Neural cell (in vitro differentiated cells): ENCODE measurements around the gene FAM53B. TPM values are rescaled to one million over a fixed set of nuclear protein-coding genes. Genes with fewer than 3 reads are reported as not detected.

Experiments used
- H2AFZ ChIP-seq: fragments of 200-600, 300-800 bp; sonication (generic), shearing (Covaris generic); 2 replicates; pipeline ENCODE4 v1.6.0; 2014; ENCODE audit warnings: low read depth, mild to moderate bottlenecking, antibody characterized with exemption, low read length, moderate library complexity
- H3F3A ChIP-seq: fragments of 200-600 bp; shearing (Covaris generic); 2 replicates; pipeline ENCODE4 v1.6.1; 2016; ENCODE audit warnings: mild to moderate bottlenecking, moderate library complexity, mixed read lengths, antibody characterized with exemption, low read length; ENCODE audit not compliant: insufficient read depth, poor library complexity, severe bottlenecking
- H3K27ac ChIP-seq: fragments of 200-600, 300-800 bp; sonication (generic), shearing (Covaris generic); 2 replicates; pipeline ENCODE4 v1.5.1; 2014; ENCODE audit warnings: mild to moderate bottlenecking, low read length, moderate library complexity
- H3K27me3 ChIP-seq: fragments of 300-800, 200-600 bp; sonication (generic), shearing (Covaris generic); 2 replicates; pipeline ENCODE4 v1.6.0; 2014; ENCODE audit warnings: mild to moderate bottlenecking, low read depth, low read length, moderate library complexity; ENCODE audit not compliant: insufficient read depth
- H3K36me3 ChIP-seq: fragments of 300-800, 200-600 bp; sonication (generic), shearing (Covaris generic); 2 replicates; pipeline ENCODE4 v1.5.1; 2014; ENCODE audit warnings: mild to moderate bottlenecking, antibody characterized with exemption, low read length, moderate library complexity; ENCODE audit not compliant: insufficient read depth
- H3K4me2 ChIP-seq: fragments of 300-800, 200-600 bp; sonication (generic), shearing (Covaris generic); 2 replicates; pipeline ENCODE4 v1.6.0; 2014; ENCODE audit warnings: mild to moderate bottlenecking, low read length
- H3K4me3 ChIP-seq: fragments of 300-800, 200-600 bp; sonication (generic), shearing (Covaris generic); 2 replicates; pipeline ENCODE4 v1.5.1; 2014; ENCODE audit warnings: mild to moderate bottlenecking, low read length, moderate library complexity
- H3K79me2 ChIP-seq: fragments of 200-600 bp; shearing (Covaris generic); replicated peaks from 2 replicates; pipeline ENCODE4 v1.6.0; 2014; ENCODE audit warnings: mild to moderate bottlenecking, low read length, moderate library complexity; ENCODE audit not compliant: insufficient read depth
- H3K9ac ChIP-seq: fragments of 300-800, 200-600 bp; sonication (generic), shearing (Covaris generic); 2 replicates; pipeline ENCODE4 v1.6.1; 2016; ENCODE audit warnings: mild to moderate bottlenecking, low read length, mixed read lengths
- H3K9me2 ChIP-seq: fragments of 200-600 bp; shearing (Covaris generic); 2 replicates; pipeline ENCODE4 v1.6.1; 2016; ENCODE audit warnings: mild to moderate bottlenecking, low read length, mixed read lengths; ENCODE audit not compliant: insufficient read depth
- H3K9me3 ChIP-seq: fragments of 200-600, 300-800 bp; sonication (generic), shearing (Covaris generic); 2 replicates; pipeline ENCODE4 v1.6.1; 2016; ENCODE audit warnings: mild to moderate bottlenecking, mixed run types, low read length, moderate library complexity, mixed read lengths
- H4K20me1 ChIP-seq: fragments of 200-600 bp; shearing (Covaris generic); 2 replicates; pipeline ENCODE4 v1.6.1; 2016; ENCODE audit warnings: mild to moderate bottlenecking, mixed run types; ENCODE audit not compliant: insufficient read depth
- CTCF ChIP-seq: fragments of 450-650 bp; IDR thresholded peaks from 2 replicates; pipeline ENCODE4 v1.5.1; 2014; ENCODE audit warnings: antibody characterized with exemption, mild to moderate bottlenecking, moderate library complexity; ENCODE audit not compliant: poor library complexity, severe bottlenecking
- EP300 ChIP-seq: fragments of 450-650 bp; conservative IDR thresholded peaks from 2 replicates; pipeline ENCODE4 v1.6.1; 2014; ENCODE audit warnings: antibody characterized with exemption, mild to moderate bottlenecking, moderate library complexity; ENCODE audit not compliant: poor library complexity, severe bottlenecking
- EZH2 ChIP-seq: fragments of 200-600, 300-800 bp; shearing (Covaris generic), sonication (generic); IDR thresholded peaks from 2 replicates; pipeline ENCODE4 v1.6.1; 2014; ENCODE audit warnings: antibody characterized with exemption, low read length, borderline replicate concordance, mild to moderate bottlenecking; ENCODE audit not compliant: insufficient read depth, poor library complexity, severe bottlenecking
- MXI1 ChIP-seq: fragments of 450-650 bp; conservative IDR thresholded peaks from 2 replicates; pipeline ENCODE4 v1.6.1; 2014; ENCODE audit warnings: antibody characterized with exemption, mild to moderate bottlenecking; ENCODE audit not compliant: poor library complexity, severe bottlenecking
- POLR2AphosphoS5 ChIP-seq: IDR thresholded peaks from 2 replicates; pipeline ENCODE4 v1.6.1; 2012
- RAD21 ChIP-seq: fragments of 450-650 bp; conservative IDR thresholded peaks from 2 replicates; pipeline ENCODE4 v1.6.1; 2014; ENCODE audit warnings: antibody characterized with exemption, mild to moderate bottlenecking, moderate library complexity
- REST ChIP-seq: IDR thresholded peaks from 2 replicates; pipeline ENCODE4 v1.6.1; 2012; ENCODE audit warnings: borderline replicate concordance
- SMC3 ChIP-seq: fragments of 450-650 bp; conservative IDR thresholded peaks from 2 replicates; pipeline ENCODE4 v1.6.1; 2014; ENCODE audit warnings: antibody characterized with exemption, mild to moderate bottlenecking, moderate library complexity; ENCODE audit not compliant: poor library complexity
- TAF1 ChIP-seq: IDR thresholded peaks from 2 replicates; pipeline ENCODE4 v1.6.1; 2012; ENCODE audit warnings: low read depth
- polyA plus RNA-seq: library from polyadenylated mRNA; depleted of rRNA; stranded (reverse); fragments of >200 nt; gene quantifications from 2 replicates; pipeline ENCODE4 v1.2.3, GENCODE V29; 2014

Gene FAM53B
- polyA plus RNA-seq, 1 donor from 2014 or later, result 21.8 TPM

GRCh38 chr10:124592736-124593430 lies 151.3 kb downstream of the FAM53B start:
- H2AFZ ChIP-seq, result no peak overlapping the region
- H3F3A ChIP-seq, result no peaks in the 10 kb centered on the region
- no peaks in the 10 kb centered on the region for H3K27me3 ChIP-seq
- H3K27ac ChIP-seq, result no peak overlapping the region
- no peak overlapping the region for H3K4me3 ChIP-seq
- no peaks in the 10 kb centered on the region for H4K20me1 ChIP-seq
- no peaks in the 10 kb centered on the region for H3K36me3 ChIP-seq
- H3K9me2 ChIP-seq, result no peaks in the 10 kb centered on the region
- no peaks in the 10 kb centered on the region for H3K79me2 ChIP-seq
- H3K9ac ChIP-seq, result no peak overlapping the region
- no peak for TF ChIP-seq RAD21
- no peak for TF ChIP-seq TAF1
- no peak for TF ChIP-seq MXI1
- TF ChIP-seq CTCF, result no peak
- TF ChIP-seq POLR2AphosphoS5, result no peak
- no peak for TF ChIP-seq EP300
- no peak for TF ChIP-seq EZH2
- no peak for TF ChIP-seq REST
- no peak for TF ChIP-seq SMC3
- no peak overlapping the region for H3K4me2 ChIP-seq
- peaks cover 8% of the 10 kb centered on the region for H3K9me3 ChIP-seq

DNA sequence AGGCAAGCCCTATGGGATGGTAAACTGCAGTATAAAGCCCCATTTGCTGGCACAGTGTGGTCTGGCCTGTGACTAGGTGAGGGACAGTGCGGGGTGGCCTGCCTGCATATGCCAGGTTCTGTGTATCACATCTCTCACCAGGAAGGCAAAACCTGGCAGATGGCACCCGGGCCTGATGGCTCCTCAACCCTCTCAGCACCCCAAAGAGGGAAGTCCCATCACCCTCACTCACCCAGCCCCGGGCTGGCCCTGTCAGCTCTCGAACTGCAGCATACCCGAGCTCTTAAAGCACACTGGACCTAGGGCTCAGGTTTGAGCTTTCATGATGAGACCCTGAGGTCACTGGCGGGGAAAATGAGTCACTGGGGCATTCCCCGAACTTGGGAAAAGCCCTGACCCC lies 152.1 kb downstream of the FAM53B start:
- Histone ChIP-seq H3K9me2 (no peaks in the 10 kb centered on the region), H2AFZ (no peak overlapping the region), H3K4me2 (no peak overlapping the region), H3K9ac (no peak overlapping the region), H3F3A (no peaks in the 10 kb centered on the region), H4K20me1 (no peaks in the 10 kb centered on the region), H3K4me3 (no peak overlapping the region), H3K79me2 (no peaks in the 10 kb centered on the region), H3K9me3 (peaks cover 8% of the 10 kb centered on the region), H3K36me3 (no peaks in the 10 kb centered on the region), H3K27ac (no peak overlapping the region), H3K27me3 (no peaks in the 10 kb centered on the region)
- TF ChIP-seq REST (no peak), POLR2AphosphoS5 (no peak), TAF1 (no peak)
